Hepatocyte (in vitro differentiated cells): ENCODE data around the gene ANKRD28. TPM values are rescaled to one million over a fixed set of nuclear protein-coding genes. Genes with fewer than 3 reads are reported as not detected.
"Not testable (repeated sequence)": the region's sequence is repeated elsewhere in the genome, so short reads cannot be mapped to it uniquely, and the experiment has no call there.

Source experiments
- DNase-seq: peaks from one replicate; pipeline ENCODE4 v3.0.0-alpha.2; 2016; ENCODE audit warnings: low spot score
- H2AFZ ChIP-seq: fragments of 200-600 bp; sonication (generic); 2 replicates; pipeline ENCODE4 v1.6.0; 2016; ENCODE audit warnings: antibody characterized with exemption, mild to moderate bottlenecking
- H3K27ac ChIP-seq: fragments of 200-600 bp; sonication (generic); 2 replicates; pipeline ENCODE4 v1.5.1; 2016; ENCODE audit warnings: mild to moderate bottlenecking
- H3K27me3 ChIP-seq: fragments of 200-600 bp; sonication (generic); 2 replicates; pipeline ENCODE4 v1.6.1; 2016
- H3K36me3 ChIP-seq: fragments of 200-600 bp; sonication (generic); replicated peaks from 2 replicates; pipeline ENCODE4 v1.5.1; 2016; ENCODE audit warnings: low read depth; ENCODE audit not compliant: insufficient read depth
- H3K4me1 ChIP-seq: fragments of 200-600 bp; sonication (generic); 2 replicates; pipeline ENCODE4 v1.5.1; 2016; ENCODE audit warnings: mild to moderate bottlenecking, moderate library complexity; ENCODE audit not compliant: insufficient read depth
- H3K4me2 ChIP-seq: fragments of 200-600 bp; sonication (generic); 2 replicates; pipeline ENCODE4 v1.6.0; 2016
- H3K4me3 ChIP-seq: fragments of 200-600 bp; sonication (generic); 2 replicates; pipeline ENCODE4 v1.5.1; 2016; ENCODE audit warnings: mild to moderate bottlenecking
- H3K79me2 ChIP-seq: fragments of 200-600 bp; sonication (generic); 2 replicates; pipeline ENCODE4 v1.6.0; 2017; ENCODE audit warnings: mild to moderate bottlenecking
- H3K9me2 ChIP-seq: fragments of 200-600 bp; sonication (generic); replicated peaks from 2 replicates; pipeline ENCODE4 v1.6.0; 2017; ENCODE audit warnings: mild to moderate bottlenecking; ENCODE audit not compliant: insufficient read depth
- H3K9me3 ChIP-seq: fragments of 200-600 bp; sonication (generic); 2 replicates; pipeline ENCODE4 v1.5.1; 2016; ENCODE audit warnings: low read depth, mild to moderate bottlenecking
- H4K20me1 ChIP-seq: fragments of 200-600 bp; sonication (generic); 2 replicates; pipeline ENCODE4 v1.6.0; 2016; ENCODE audit warnings: mild to moderate bottlenecking; ENCODE audit not compliant: insufficient read depth, poor library complexity, severe bottlenecking
- CTCF ChIP-seq: fragments of 200-600 bp; sonication (generic); IDR thresholded peaks from 2 replicates; pipeline ENCODE4 v1.5.1; 2016; ENCODE audit warnings: antibody characterized with exemption, mild to moderate bottlenecking; ENCODE audit not compliant: poor library complexity
- EZH2 ChIP-seq: fragments of 200-600 bp; sonication (generic); IDR thresholded peaks from 2 replicates; pipeline ENCODE4 v1.6.1; 2016; ENCODE audit warnings: antibody characterized with exemption, mild to moderate bottlenecking, borderline replicate concordance
- EZH2phosphoT487 ChIP-seq: fragments of 200-600 bp; sonication (generic); IDR thresholded peaks from one replicate; pipeline ENCODE4 v1.6.1; 2018; ENCODE audit warnings: antibody characterized with exemption, mild to moderate bottlenecking, low read depth, moderate library complexity; ENCODE audit not compliant: unreplicated experiment, severe bottlenecking
- WGBS: methylation state at CpG from one replicate; pipeline ENCODE4 v1.1.6; 2016; ENCODE audit warnings: low lambda C conversion rate; ENCODE audit errors: missing lambda C conversion rate; 5-methylcytosine and 5-hydroxymethylcytosine counted together
- polyA plus RNA-seq: library from polyadenylated mRNA; unstranded; fragments of >200 nt; fragmentation: Nextera tagmentation; extraction: Ambion mirVana; gene quantifications from 2 replicates; pipeline ENCODE4 v1.2.1, GENCODE V29; 2016
- total RNA-seq: library from RNA; depleted of rRNA; stranded (reverse); fragments of >200 nt; gene quantifications from 2 replicates; pipeline ENCODE4 v1.2.3, GENCODE V29; 2014

The ANKRD28 gene
- total and polyA plus RNA-seq, 2 experiments from 2014 or later, result 12.3 to 40.6 TPM

DNA sequence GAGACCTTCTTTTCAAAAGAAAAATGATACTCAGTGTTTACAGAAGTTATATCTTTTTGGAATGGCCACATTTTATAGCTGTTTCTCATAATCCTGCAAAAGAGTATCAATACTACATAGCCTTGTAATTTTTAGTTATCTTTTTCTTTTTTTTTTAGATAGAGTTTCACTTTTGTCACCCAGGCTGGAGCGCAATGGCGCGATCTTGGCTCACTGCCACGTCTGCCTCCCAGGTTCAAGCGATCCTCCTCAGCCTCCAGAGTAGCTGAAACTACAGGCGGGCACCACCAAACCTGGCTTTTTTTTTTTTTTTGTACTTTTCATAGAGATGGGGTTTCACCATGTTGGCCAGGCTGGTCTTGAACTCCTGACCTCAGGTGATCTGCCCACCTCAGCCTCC is 53.6 kb downstream of the ANKRD28 start:
- no peaks in the 10 kb centered on the region for H3K36me3 ChIP-seq
- H3K9me3 ChIP-seq, result peaks cover 10% of the 10 kb centered on the region
- no peak for TF ChIP-seq EZH2
- TF ChIP-seq CTCF, result no peak
- TF ChIP-seq EZH2phosphoT487, result no peak
- no peaks in the 10 kb centered on the region for H3K4me1 ChIP-seq
- H3K9me2 ChIP-seq, result no peaks in the 10 kb centered on the region
- H4K20me1 ChIP-seq, result no peaks in the 10 kb centered on the region
- H3K27ac ChIP-seq, result peak overlapping the region; percentile 60
- H2AFZ ChIP-seq, result no peak overlapping the region
- H3K79me2 ChIP-seq, result peaks cover 2% of the 10 kb centered on the region
- DNase-seq, result no peak
- no peak overlapping the region for H3K4me2 ChIP-seq
- H3K4me3 ChIP-seq, result no peak overlapping the region
- H3K27me3 ChIP-seq, result no peaks in the 10 kb centered on the region
- 100% methylated on average over 6 of the region's 6 CpGs for WGBS

- TF ChIP-seq EZH2 (no peak), EZH2phosphoT487 (no peak), CTCF (no peak)
- H3K36me3 ChIP-seq, result no peaks in the 10 kb centered on the region
- H3K27ac ChIP-seq, result peak overlapping the region; percentile 60
- DNase-seq, result peak; percentile 16
- no peaks in the 10 kb centered on the region for H3K27me3 ChIP-seq
- no peaks in the 10 kb centered on the region for H3K9me2 ChIP-seq
- no peak overlapping the region for H3K4me3 ChIP-seq
- no peak overlapping the region for H3K4me2 ChIP-seq
- H3K79me2 ChIP-seq, result peaks cover 2% of the 10 kb centered on the region
- H3K4me1 ChIP-seq, result no peaks in the 10 kb centered on the region
- H3K9me3 ChIP-seq, result peaks cover 15% of the 10 kb centered on the region
- WGBS, result 91% methylated on average over 3 of the region's 3 CpGs
- no peak overlapping the region for H2AFZ ChIP-seq
- no peaks in the 10 kb centered on the region for H4K20me1 ChIP-seq
Observed at GRCh38 chr3:15743587-15744009, 54.2 kb downstream of the ANKRD28 start.

GRCh38 chr3:15742236-15742635 is 55.5 kb downstream of the ANKRD28 start:
- H4K20me1 ChIP-seq, H3K4me2 ChIP-seq, DNase-seq, H3K36me3 ChIP-seq, H3K4me3 ChIP-seq, H3K9me2 ChIP-seq, H2AFZ ChIP-seq, H3K27me3 ChIP-seq, H3K4me1 ChIP-seq, H3K27ac ChIP-seq, H3K79me2 ChIP-seq: not testable (repeated sequence)
- H3K9me3 ChIP-seq, result peaks cover 16% of the 10 kb centered on the region
- 100% methylated on average over 2 of the region's 26 CpGs for WGBS

DNA sequence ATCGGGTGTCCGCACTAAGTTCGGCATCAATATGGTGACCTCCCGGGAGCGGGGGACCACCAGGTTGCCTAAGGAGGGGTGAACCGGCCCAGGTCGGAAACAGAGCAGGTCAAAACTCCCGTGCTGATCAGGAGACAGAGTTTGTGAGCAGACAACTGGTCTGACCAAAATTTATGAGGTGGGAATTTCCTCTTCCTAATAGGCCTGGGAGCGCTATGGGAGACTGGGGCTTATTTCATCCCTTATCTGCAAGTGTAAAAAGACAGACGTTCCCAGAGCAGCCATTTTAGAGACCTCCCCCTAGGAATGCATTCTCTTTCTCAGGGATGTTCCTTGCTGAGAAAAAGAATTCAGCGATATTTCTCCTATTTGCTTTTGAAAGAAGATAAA is 59.2 kb downstream of the ANKRD28 start:
- H3K36me3 ChIP-seq, H3K79me2 ChIP-seq, H3K4me3 ChIP-seq, H3K27ac ChIP-seq, H3K9me2 ChIP-seq, H3K4me1 ChIP-seq, H3K27me3 ChIP-seq, H3K4me2 ChIP-seq, DNase-seq, H2AFZ ChIP-seq, H4K20me1 ChIP-seq: not testable (repeated sequence)
- H3K9me3 ChIP-seq, result peaks cover 16% of the 10 kb centered on the region
- 96% methylated on average over 8 of the region's 11 CpGs for WGBS

DNA sequence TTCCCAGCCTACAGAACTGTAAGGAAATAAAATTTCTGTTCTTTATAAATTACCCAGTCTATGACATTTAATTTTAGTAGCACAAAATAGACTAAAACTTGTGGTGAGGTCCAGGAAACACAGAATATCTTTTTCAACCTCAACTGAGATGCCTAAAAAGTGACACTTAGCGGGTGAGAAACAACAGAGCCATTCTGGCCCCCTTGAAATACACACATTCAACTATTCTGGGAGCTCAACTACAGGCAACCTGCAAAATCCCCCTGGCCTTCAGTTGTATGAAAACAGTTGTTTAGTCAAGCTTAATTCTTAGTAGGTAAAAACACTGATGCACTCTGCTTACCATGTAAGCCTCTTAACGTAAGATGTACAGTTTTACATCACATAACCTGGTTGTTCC is 66.8 kb downstream of the ANKRD28 start:
- Histone ChIP-seq H2AFZ (no peak overlapping the region), H3K27me3 (no peaks in the 10 kb centered on the region), H3K4me1 (no peaks in the 10 kb centered on the region), H3K79me2 (no peaks in the 10 kb centered on the region), H4K20me1 (no peaks in the 10 kb centered on the region), H3K9me2 (no peaks in the 10 kb centered on the region), H3K36me3 (no peaks in the 10 kb centered on the region), H3K27ac (no peak overlapping the region), H3K4me3 (no peak overlapping the region), H3K9me3 (no peaks in the 10 kb centered on the region), H3K4me2 (no peak overlapping the region)
- DNase-seq, result no peak
- WGBS, result 98% methylated on average over 2 of the region's 2 CpGs
- TF ChIP-seq EZH2 (no peak), EZH2phosphoT487 (no peak), CTCF (no peak)
